PC-9 (cell line): ENCODE measurements around the gene INTS13.

Experiments used
- CTCF ChIP-seq: fragments of 200-600 bp; sonication (generic); conservative IDR thresholded peaks from 2 replicates; pipeline ENCODE4 v1.6.1; 2017; ENCODE audit warnings: mixed run types, antibody characterized with exemption, mild to moderate bottlenecking, moderate library complexity
- EZH2 ChIP-seq: fragments of 200-600 bp; sonication (generic); IDR thresholded peaks from 2 replicates; pipeline ENCODE4 v1.8.0; 2017; ENCODE audit warnings: antibody characterized with exemption, low read depth

GRCh38 chr12:26874501-26875296, 63.1 kb downstream of the INTS13 start:
- TF ChIP-seq CTCF (no peak), EZH2 (no peak)
